KMS-11 (cell line): Measurements from ENCODE around the gene NUPR1.

Source experiments
- H2AFZ ChIP-seq: fragments of 200-600 bp; sonication (generic); 2 replicates; pipeline ENCODE4 v1.6.1; 2016; ENCODE audit warnings: antibody characterized with exemption, mixed run types, low read depth
- H3K27ac ChIP-seq: fragments of 200-600 bp; sonication (generic); 2 replicates; pipeline ENCODE4 v1.6.1; 2016; ENCODE audit warnings: mild to moderate bottlenecking, mixed run types
- H3K27me3 ChIP-seq: fragments of 200-600 bp; sonication (generic); 2 replicates; pipeline ENCODE4 v1.6.1; 2017; ENCODE audit warnings: mild to moderate bottlenecking, low read depth, mixed run types, moderate library complexity; ENCODE audit not compliant: insufficient read depth
- H3K36me3 ChIP-seq: fragments of 200-600 bp; sonication (generic); 2 replicates; pipeline ENCODE4 v1.6.1; 2017; ENCODE audit warnings: mild to moderate bottlenecking, mixed run types; ENCODE audit not compliant: insufficient read depth
- H3K4me1 ChIP-seq: fragments of 200-600 bp; sonication (generic); 2 replicates; pipeline ENCODE4 v1.6.1; 2016; ENCODE audit warnings: mild to moderate bottlenecking, low read depth, mixed run types; ENCODE audit not compliant: poor library complexity, severe bottlenecking
- H3K4me2 ChIP-seq: fragments of 200-600 bp; sonication (generic); 2 replicates; pipeline ENCODE4 v1.7.0; 2016; ENCODE audit warnings: mild to moderate bottlenecking, mixed run types
- H3K4me3 ChIP-seq: fragments of 200-600 bp; sonication (generic); IDR thresholded peaks from 2 replicates; pipeline ENCODE4 v1.6.1; 2017; ENCODE audit warnings: low read depth, low read length, mixed read lengths; ENCODE audit not compliant: insufficient read depth
- H3K79me2 ChIP-seq: fragments of 200-600 bp; sonication (generic); 2 replicates; pipeline ENCODE4 v1.6.1; 2016; ENCODE audit warnings: low read depth, mixed run types; ENCODE audit not compliant: insufficient read depth
- H3K9ac ChIP-seq: fragments of 200-600 bp; sonication (generic); 2 replicates; pipeline ENCODE4 v1.6.1; 2016; ENCODE audit warnings: mild to moderate bottlenecking, mixed run types
- H4K20me1 ChIP-seq: fragments of 200-600 bp; sonication (generic); 2 replicates; pipeline ENCODE4 v1.6.1; 2016; ENCODE audit warnings: mild to moderate bottlenecking, mixed run types; ENCODE audit not compliant: insufficient read depth
- CTCF ChIP-seq: fragments of 200-600 bp; sonication (generic); conservative IDR thresholded peaks from 2 replicates; pipeline ENCODE4 v1.6.1; 2017; ENCODE audit warnings: low read depth, mild to moderate bottlenecking, antibody characterized with exemption, low read length, moderate library complexity, mixed read lengths

Gene NUPR1

DNA sequence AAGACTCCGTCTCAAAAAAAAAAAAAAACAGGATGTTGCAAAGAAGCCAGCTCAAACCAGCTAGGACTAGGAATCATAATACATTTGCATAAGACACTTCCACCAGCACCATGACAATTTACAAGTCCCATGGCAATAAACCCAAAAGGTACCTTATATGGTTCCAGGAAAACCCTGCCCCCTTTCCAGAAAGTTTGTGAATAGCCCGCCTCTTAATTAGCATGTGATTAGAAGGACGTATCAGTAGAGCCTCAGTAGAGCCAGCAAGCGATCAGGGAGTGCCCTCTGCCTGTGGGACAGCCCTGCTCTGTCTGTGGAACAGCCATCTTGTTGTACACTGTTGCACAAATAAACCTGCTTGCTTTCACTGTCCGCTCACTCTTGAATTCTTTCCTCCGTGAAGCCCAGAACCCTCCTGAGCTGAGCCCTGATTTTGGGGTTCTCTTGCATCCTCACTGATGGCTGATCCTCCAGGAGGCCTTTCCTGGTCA, 14.0 kb downstream of the NUPR1 start:
- Histone ChIP-seq H4K20me1 (no peaks in the 10 kb centered on the region), H3K4me2 (no peak overlapping the region), H3K4me1 (peaks cover 9% of the 10 kb centered on the region), H3K4me3 (no peak overlapping the region), H3K79me2 (no peaks in the 10 kb centered on the region), H3K36me3 (no peaks in the 10 kb centered on the region), H3K9ac (no peak overlapping the region), H2AFZ (no peak overlapping the region), H3K27ac (no peak overlapping the region), H3K27me3 (no peaks in the 10 kb centered on the region)
- no peak for TF ChIP-seq CTCF

GRCh38 chr16:28522792-28523191, 16.0 kb downstream of the NUPR1 start:
- no peaks in the 10 kb centered on the region for H3K27me3 ChIP-seq
- no peaks in the 10 kb centered on the region for H4K20me1 ChIP-seq
- no peak overlapping the region for H3K9ac ChIP-seq
- no peak overlapping the region for H3K4me2 ChIP-seq
- H3K79me2 ChIP-seq: no peaks in the 10 kb centered on the region
- TF ChIP-seq CTCF: no peak
- H3K27ac ChIP-seq: no peak overlapping the region
- H3K4me1 ChIP-seq: peaks cover 9% of the 10 kb centered on the region
- no peaks in the 10 kb centered on the region for H3K36me3 ChIP-seq
- H3K4me3 ChIP-seq: no peak overlapping the region
- H2AFZ ChIP-seq: no peak overlapping the region

- Histone ChIP-seq H3K79me2 (no peaks in the 10 kb centered on the region), H2AFZ (no peak overlapping the region), H3K4me2 (no peak overlapping the region), H3K9ac (no peak overlapping the region), H3K4me1 (peaks cover 9% of the 10 kb centered on the region), H3K27me3 (no peaks in the 10 kb centered on the region), H3K36me3 (no peaks in the 10 kb centered on the region), H3K27ac (no peak overlapping the region), H4K20me1 (no peaks in the 10 kb centered on the region), H3K4me3 (no peak overlapping the region)
- TF ChIP-seq CTCF: no peak
Measured at GRCh38 chr16:28521436-28521835, 17.3 kb downstream of the NUPR1 start.

DNA sequence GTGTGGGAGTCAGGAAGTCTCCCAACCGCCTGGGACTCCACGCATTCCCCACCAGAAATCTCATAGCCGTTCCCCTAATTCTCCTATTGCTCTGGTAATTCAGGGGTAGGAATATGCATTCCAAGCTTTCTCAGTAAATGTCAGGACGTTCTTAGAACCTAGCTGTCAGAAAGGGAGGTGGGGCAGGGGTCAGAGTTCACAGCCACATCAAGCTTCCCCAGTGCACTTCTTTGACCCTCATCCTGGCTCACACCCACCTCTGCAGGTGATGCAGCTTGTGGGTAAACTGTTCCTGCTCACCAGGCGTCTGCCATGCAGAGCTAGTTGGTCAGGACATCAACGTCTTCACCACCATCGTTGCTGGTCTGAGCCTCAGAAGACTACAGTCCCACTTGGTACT, 18.1 kb downstream of the NUPR1 start:
- H3K4me2 ChIP-seq: no peak overlapping the region
- H3K4me3 ChIP-seq: no peak overlapping the region
- no peaks in the 10 kb centered on the region for H4K20me1 ChIP-seq
- no peaks in the 10 kb centered on the region for H3K27me3 ChIP-seq
- no peaks in the 10 kb centered on the region for H3K36me3 ChIP-seq
- H3K9ac ChIP-seq: no peak overlapping the region
- TF ChIP-seq CTCF: no peak
- no peaks in the 10 kb centered on the region for H3K79me2 ChIP-seq
- peaks cover 9% of the 10 kb centered on the region for H3K4me1 ChIP-seq
- H2AFZ ChIP-seq: no peak overlapping the region
- no peak overlapping the region for H3K27ac ChIP-seq
